Keratinocyte (primary cell): Measurements from ENCODE around the gene CCDC68.

Experiments
- CTCF ChIP-seq, 3 experiments: IDR thresholded peaks in 1 of 3; conservative IDR thresholded peaks in 1 of 3; optimal IDR thresholded peaks in 1 of 3; 2 replicates in 2 of 3; 3 replicates in 1 of 3; pipeline versions ENCODE3 to v1.5.1; 2011; ENCODE audit warnings: low read length in 3 of 3, mild to moderate bottlenecking in 3 of 3, moderate library complexity in 2 of 3, control low read depth in 1 of 3, inconsistent platforms in 1 of 3; ENCODE audit not compliant: insufficient read depth in 2 of 3; ENCODE audit errors: extremely low read depth in 1 of 3
- EZH2 ChIP-seq: IDR thresholded peaks from one replicate; pipeline ENCODE4 v1.6.1; 2012; ENCODE audit warnings: inconsistent platforms, mild to moderate bottlenecking, low read length, moderate library complexity

DNA sequence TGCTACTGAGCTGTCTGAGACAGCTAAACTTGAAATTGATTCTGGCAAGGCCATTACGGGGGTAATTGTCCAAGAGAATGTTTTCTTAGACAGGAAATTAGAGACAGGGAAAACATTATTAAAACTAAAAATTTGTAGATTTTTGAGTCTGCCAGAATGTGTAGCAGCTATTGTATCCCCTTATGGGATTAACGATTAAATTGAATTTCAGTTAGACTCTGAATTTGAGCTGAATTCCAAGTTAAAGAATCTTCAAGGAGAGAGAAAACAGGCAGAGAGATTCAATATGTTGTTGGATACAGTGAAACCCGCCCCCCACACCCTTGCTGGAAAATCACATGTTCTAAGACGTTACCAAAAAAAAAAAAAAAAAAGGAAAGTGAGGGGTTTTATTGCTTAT lies 32.7 kb upstream of the CCDC68 start:
- TF ChIP-seq CTCF (optimal IDR thresholded peaks at IDR 0.05 in 1 of 3, IDR thresholded peaks at IDR 0.05 in 1 of 3, conservative IDR thresholded peaks at IDR 0.05 in 1 of 3; ENCODE audit: extremely low read depth in 1 of 3, insufficient read depth in 2 of 3, low read length in 3 of 3) (no peak), EZH2 (no peak)
